Activated T-cell treated with anti-CD3 and anti-CD28 coated beads for 24 hours (primary cell): ENCODE results near the gene KRT71.

Source experiments
- DNase-seq: peaks from one replicate; pipeline ENCODE4 v3.0.0-alpha.2; 2020; ENCODE audit warnings: low read depth

Gene KRT71

GRCh38 chr12:52537101-52537500, 15.8 kb downstream of the KRT71 start:
- DNase-seq, result no peak

GRCh38 chr12:52535574-52535973, 17.4 kb downstream of the KRT71 start:
- DNase-seq, result no peak

GRCh38 chr12:52534482-52534881, 18.5 kb downstream of the KRT71 start:
- no peak for DNase-seq

GRCh38 chr12:52533686-52534470, 19.1 kb downstream of the KRT71 start:
- no peak for DNase-seq

- DNase-seq, result no peak
Observed at GRCh38 chr12:52532636-52533035, 20.3 kb downstream of the KRT71 start.

- no peak for DNase-seq
Observed at GRCh38 chr12:52531566-52532300, 21.2 kb downstream of the KRT71 start.

GRCh38 chr12:52530905-52531304, 22.0 kb downstream of the KRT71 start:
- no peak for DNase-seq

GRCh38 chr12:52530366-52530765, 22.6 kb downstream of the KRT71 start:
- DNase-seq, result no peak

GRCh38 chr12:52529846-52530245, 23.1 kb downstream of the KRT71 start:
- no peak for DNase-seq

GRCh38 chr12:52529417-52529816, 23.5 kb downstream of the KRT71 start:
- DNase-seq, result no peak

- no peak for DNase-seq
Observed at GRCh38 chr12:52528641-52529143, 24.3 kb downstream of the KRT71 start.

- DNase-seq, result no peak
Observed at GRCh38 chr12:52527121-52527800, 25.7 kb downstream of the KRT71 start.

- DNase-seq, result no peak
Observed at GRCh38 chr12:52526511-52526951, 26.4 kb downstream of the KRT71 start.

- no peak for DNase-seq
Observed at GRCh38 chr12:52525661-52526499, 27.1 kb downstream of the KRT71 start.

- no peak for DNase-seq
Observed at GRCh38 chr12:52524898-52525591, 27.9 kb downstream of the KRT71 start.

- DNase-seq, result no peak
Observed at GRCh38 chr12:52524241-52524897, 28.6 kb downstream of the KRT71 start.

- DNase-seq, result no peak
Observed at GRCh38 chr12:52523824-52524223, 29.1 kb downstream of the KRT71 start.

GRCh38 chr12:52522346-52523011, 30.5 kb downstream of the KRT71 start:
- no peak for DNase-seq

- DNase-seq, result no peak
Observed at GRCh38 chr12:52521568-52522266, 31.2 kb downstream of the KRT71 start.
